Thyroid gland (tissue), 4 donors: ENCODE data around the gene ATP2C1.

Experiments used
- CTCF ChIP-seq, 6 experiments: fragments of 200-600 bp in 3 of 6; fragments of 450-650 bp in 3 of 6; sonication (generic) in 3 of 6; IDR thresholded peaks; one replicate each; pipeline ENCODE4 v1.5.1; 2016 to 2019; ENCODE audit warnings: antibody characterized with exemption in 6 of 6, mild to moderate bottlenecking in 2 of 6, inconsistent platforms in 1 of 6, moderate library complexity in 1 of 6
- POLR2A ChIP-seq, 2 donors: fragments of 450-650 bp; IDR thresholded peaks; one replicate each; pipeline ENCODE4 v1.6.1; 2017; ENCODE audit warnings: antibody characterized with exemption in 2 of 2, mild to moderate bottlenecking in 2 of 2, moderate library complexity in 1 of 2

GRCh38 chr3:130946882-130947281, 53.0 kb downstream of the ATP2C1 start:
- TF ChIP-seq CTCF (IDR thresholded peaks at IDR 0.05), result no peak
- no peak for TF ChIP-seq POLR2A (IDR thresholded peaks at IDR 0.05)
